Right cardiac atrium (tissue), 5 donors: ENCODE measurements around the gene MRPL14. TPM values are rescaled to one million over a fixed set of nuclear protein-coding genes. Genes with fewer than 3 reads are reported as not detected.
A peak's percentile ranks its signal among the peaks of the same experiment; 100 is the strongest.

Experiments
- ATAC-seq, 2 donors: fragments of 200-7000 bp; cut with Tn5 transposase; one replicate each; pipeline versions ENCODE4 v1.8.0 to v1.9.1; 2020; ENCODE audit warnings: moderate library complexity in 2 of 2, mild to moderate bottlenecking in 1 of 2
- DNase-seq, 3 donors: peaks; one replicate each; pipeline ENCODE4 v3.0.0-alpha.2; 2020
- H3K27ac ChIP-seq: one replicate; pipeline ENCODE4 v1.5.1; 2013; ENCODE audit warnings: mild to moderate bottlenecking, low read length, control low read depth, moderate library complexity
- H3K27me3 ChIP-seq: one replicate; pipeline ENCODE4 v1.6.1; 2013; ENCODE audit not compliant: control insufficient read depth, insufficient read depth
- H3K4me1 ChIP-seq: one replicate; pipeline ENCODE4 v1.6.1; 2013; ENCODE audit warnings: low read length; ENCODE audit not compliant: control insufficient read depth, insufficient read depth
- H3K4me3 ChIP-seq: one replicate; pipeline ENCODE4 v1.5.1; 2013; ENCODE audit warnings: low read length, control low read depth
- H3K9me3 ChIP-seq: one replicate; pipeline ENCODE4 v1.6.1; 2013; ENCODE audit warnings: low read length; ENCODE audit not compliant: control insufficient read depth
- WGBS: extraction: QIAGEN DNeasy Blood & Tissue Kit; methylation state at CpG from one replicate; pipeline ENCODE4 v1.1.7; 2013; 5-methylcytosine and 5-hydroxymethylcytosine counted together
- intact Hi-C, 4 donors: fragments of 100-400 bp; cut with DNase I; formaldehyde crosslinking; loops; one replicate each; pipeline versions ENCODE4 v1.11.0 to v1.14.0; 2022 to 2023
- polyA plus RNA-seq: library from polyadenylated mRNA; stranded (reverse); fragments of 200-250 nt; gene quantifications from one replicate; pipeline ENCODE4 v1.2.3, GENCODE V29; 2013
- total RNA-seq, 4 donors: library from RNA; stranded (reverse); fragmentation: NEBNext Ultra II Directional; extraction: Animal tissue kit (Norgen Biotek cat#: 25700); gene quantifications; one replicate each; pipeline ENCODE4 v1.2.1, GENCODE V29; 2021
- donor health status: healthy with polysubstance abuse.
- donor health status: DM: no; HTN: yes; CAD: no.
- donor health status: DM: no; HTN: no; CAD: no.
- donor health status: DM: no; HTN: yes; CAD: no; lungs with severe emphysema.
- donor health status: DM: yes; HTN: yes; CAD: no.

The MRPL14 gene
- total and polyA plus RNA-seq, 5 donors: 31.0 to 44.7 (median 37.4) TPM

GRCh38 chr6:44072452-44072958 is 54.7 kb downstream of the MRPL14 start:
- H3K9me3 ChIP-seq: no peaks in the 10 kb centered on the region
- DNase-seq: peak in 2 of 3 donors; percentile 49 to 58
- H3K27me3 ChIP-seq: no peaks in the 10 kb centered on the region
- peaks cover 14% of the 10 kb centered on the region for H3K4me1 ChIP-seq
- WGBS: 90% methylated on average over 4 of the region's 4 CpGs
- intact Hi-C loops: loop anchor here in 3 of 4 donors (5.0 to 10.0 kb wide), 2 partner anchors 68 to 120 kb away; no protein-coding TSS in a partner anchor
- peak overlapping the region; percentile 93 for H3K27ac ChIP-seq
- ATAC-seq: no peak
- H3K4me3 ChIP-seq: peak overlapping the region; percentile 67

- Histone ChIP-seq H3K4me3 (no peak overlapping the region), H3K27me3 (no peaks in the 10 kb centered on the region), H3K27ac (no peak overlapping the region), H3K9me3 (no peaks in the 10 kb centered on the region), H3K4me1 (peaks cover 14% of the 10 kb centered on the region)
- ATAC-seq (no peak), DNase-seq (no peak)
- 72% methylated on average over 8 of the region's 8 CpGs for WGBS
- intact Hi-C loops: loop anchor here in 3 of 4 donors (5.0 to 10.0 kb wide), 2 partner anchors 67 to 120 kb away; no protein-coding TSS in a partner anchor
Observed at GRCh38 chr6:44071670-44072451, 55.4 kb downstream of the MRPL14 start.

GRCh38 chr6:44068607-44069296 is 58.5 kb downstream of the MRPL14 start:
- ATAC-seq: no peak

GRCh38 chr6:44067173-44068139 is 59.8 kb downstream of the MRPL14 start:
- no peak overlapping the region for H3K4me3 ChIP-seq
- ATAC-seq: no peak
- H3K27ac ChIP-seq: no peak overlapping the region
- H3K9me3 ChIP-seq: no peaks in the 10 kb centered on the region
- no peaks in the 10 kb centered on the region for H3K27me3 ChIP-seq
- intact Hi-C loops: no loop called here
- H3K4me1 ChIP-seq: peaks cover 9% of the 10 kb centered on the region
- 62% methylated on average over 7 of the region's 7 CpGs for WGBS
- DNase-seq: peak in 1 of 3 donors; percentile 14

More at GRCh38 chr6:44068607-44069296, 58.5 kb downstream of the MRPL14 start:
- H3K27ac ChIP-seq: no peak overlapping the region
- 82% methylated on average over 5 of the region's 5 CpGs for WGBS
- no peak overlapping the region for H3K4me3 ChIP-seq
- H3K27me3 ChIP-seq: no peaks in the 10 kb centered on the region
- H3K4me1 ChIP-seq: peaks cover 13% of the 10 kb centered on the region
- no peaks in the 10 kb centered on the region for H3K9me3 ChIP-seq
- DNase-seq: no peak
- intact Hi-C loops: no loop called here

GRCh38 chr6:44066394-44067172 is 60.7 kb downstream of the MRPL14 start:
- 90% methylated on average over 6 of the region's 6 CpGs for WGBS
- Histone ChIP-seq H3K4me3 (no peak overlapping the region), H3K27me3 (no peaks in the 10 kb centered on the region), H3K27ac (no peak overlapping the region), H3K9me3 (no peaks in the 10 kb centered on the region), H3K4me1 (peaks cover 13% of the 10 kb centered on the region)
- intact Hi-C loops: no loop called here
- no peak for ATAC-seq
- peak in 2 of 3 donors; percentile 11 to 38 for DNase-seq

GRCh38 chr6:44065443-44066140 is 61.7 kb downstream of the MRPL14 start:
- no peaks in the 10 kb centered on the region for H3K27me3 ChIP-seq
- H3K27ac ChIP-seq: no peak overlapping the region
- H3K9me3 ChIP-seq: no peaks in the 10 kb centered on the region
- 83% methylated on average over 13 of the region's 13 CpGs for WGBS
- DNase-seq (peak in 2 of 3 donors; percentile 22 to 52), ATAC-seq (no peak)
- peaks cover 13% of the 10 kb centered on the region for H3K4me1 ChIP-seq
- H3K4me3 ChIP-seq: no peak overlapping the region
- intact Hi-C loops: no loop called here

GRCh38 chr6:44064948-44065272 is 62.3 kb downstream of the MRPL14 start:
- intact Hi-C loops: loop anchor here in 1 of 4 donors (5.0 kb wide), 1 partner anchor 58 kb away; no protein-coding TSS in a partner anchor
- no peaks in the 10 kb centered on the region for H3K9me3 ChIP-seq
- H3K4me1 ChIP-seq: peaks cover 13% of the 10 kb centered on the region
- WGBS: 95% methylated on average over 3 of the region's 3 CpGs
- peak overlapping the region; percentile 59 for H3K27ac ChIP-seq
- H3K27me3 ChIP-seq: no peaks in the 10 kb centered on the region
- ATAC-seq (no peak), DNase-seq (no peak)
- no peak overlapping the region for H3K4me3 ChIP-seq

- intact Hi-C loops: loop anchor here in 1 of 4 donors (5.0 kb wide), 1 partner anchor 57 kb away; no protein-coding TSS in a partner anchor
- 54% methylated on average over 17 of the region's 17 CpGs for WGBS
- no peak overlapping the region for H3K4me3 ChIP-seq
- DNase-seq (peak; percentile 67 to 84 (median 67)), ATAC-seq (peak; percentile 27 to 87)
- peak overlapping the region; percentile 59 for H3K27ac ChIP-seq
- H3K4me1 ChIP-seq: peaks cover 16% of the 10 kb centered on the region
- H3K27me3 ChIP-seq: no peaks in the 10 kb centered on the region
- H3K9me3 ChIP-seq: no peaks in the 10 kb centered on the region
Observed at GRCh38 chr6:44064089-44064947, 62.9 kb downstream of the MRPL14 start.

GRCh38 chr6:44063561-44064059 is 63.6 kb downstream of the MRPL14 start:
- DNase-seq (peak in 1 of 3 donors; percentile 6), ATAC-seq (no peak)
- WGBS: 88% methylated on average over 3 of the region's 3 CpGs
- H3K4me3 ChIP-seq: no peak overlapping the region
- intact Hi-C loops: loop anchor here in 1 of 4 donors (5.0 kb wide), 1 partner anchor 56 kb away; no protein-coding TSS in a partner anchor
- H3K27me3 ChIP-seq: no peaks in the 10 kb centered on the region
- H3K4me1 ChIP-seq: peaks cover 22% of the 10 kb centered on the region
- H3K9me3 ChIP-seq: no peaks in the 10 kb centered on the region
- H3K27ac ChIP-seq: peak overlapping the region; percentile 28
